ENCODE measurements around the gene ADGRB3.
"Not testable (repeated sequence)": the region's sequence is repeated elsewhere in the genome, so short reads cannot be mapped to it uniquely, and the experiment has no call there.

ADGRB3 gene

DNA sequence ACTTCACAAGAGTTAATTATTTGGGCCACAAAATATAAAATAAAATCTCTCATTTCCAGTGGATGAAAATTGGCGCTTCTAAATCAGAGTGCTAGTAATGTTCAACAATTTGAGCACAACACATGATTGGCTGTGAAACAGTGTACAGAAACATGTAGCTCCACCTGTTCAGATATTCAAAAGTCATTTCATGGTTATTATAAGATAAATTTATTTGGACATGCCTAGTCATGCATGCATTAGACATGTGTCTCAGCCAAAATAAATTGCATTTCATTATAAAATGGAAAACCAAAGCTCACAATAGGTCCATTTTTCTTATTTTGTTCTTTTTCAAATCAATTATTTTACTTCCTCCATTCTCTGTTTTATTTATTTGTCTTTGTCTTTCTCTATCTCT lies 786.9 kb downstream of the ADGRB3 start:
- no peak overlapping the region for H3K4me3 ChIP-seq (ENCODE audit: low read length)
- no peak for DNase-seq (ENCODE audit: low read depth)
- TF ChIP-seq, protein P1, sequence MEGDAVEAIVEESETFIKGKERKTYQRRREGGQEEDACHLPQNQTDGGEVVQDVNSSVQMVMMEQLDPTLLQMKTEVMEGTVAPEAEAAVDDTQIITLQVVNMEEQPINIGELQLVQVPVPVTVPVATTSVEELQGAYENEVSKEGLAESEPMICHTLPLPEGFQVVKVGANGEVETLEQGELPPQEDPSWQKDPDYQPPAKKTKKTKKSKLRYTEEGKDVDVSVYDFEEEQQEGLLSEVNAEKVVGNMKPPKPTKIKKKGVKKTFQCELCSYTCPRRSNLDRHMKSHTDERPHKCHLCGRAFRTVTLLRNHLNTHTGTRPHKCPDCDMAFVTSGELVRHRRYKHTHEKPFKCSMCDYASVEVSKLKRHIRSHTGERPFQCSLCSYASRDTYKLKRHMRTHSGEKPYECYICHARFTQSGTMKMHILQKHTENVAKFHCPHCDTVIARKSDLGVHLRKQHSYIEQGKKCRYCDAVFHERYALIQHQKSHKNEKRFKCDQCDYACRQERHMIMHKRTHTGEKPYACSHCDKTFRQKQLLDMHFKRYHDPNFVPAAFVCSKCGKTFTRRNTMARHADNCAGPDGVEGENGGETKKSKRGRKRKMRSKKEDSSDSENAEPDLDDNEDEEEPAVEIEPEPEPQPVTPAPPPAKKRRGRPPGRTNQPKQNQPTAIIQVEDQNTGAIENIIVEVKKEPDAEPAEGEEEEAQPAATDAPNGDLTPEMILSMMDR (conservative IDR thresholded peaks at IDR 0.05; ENCODE audit: low read depth, low read length): no peak

DNA sequence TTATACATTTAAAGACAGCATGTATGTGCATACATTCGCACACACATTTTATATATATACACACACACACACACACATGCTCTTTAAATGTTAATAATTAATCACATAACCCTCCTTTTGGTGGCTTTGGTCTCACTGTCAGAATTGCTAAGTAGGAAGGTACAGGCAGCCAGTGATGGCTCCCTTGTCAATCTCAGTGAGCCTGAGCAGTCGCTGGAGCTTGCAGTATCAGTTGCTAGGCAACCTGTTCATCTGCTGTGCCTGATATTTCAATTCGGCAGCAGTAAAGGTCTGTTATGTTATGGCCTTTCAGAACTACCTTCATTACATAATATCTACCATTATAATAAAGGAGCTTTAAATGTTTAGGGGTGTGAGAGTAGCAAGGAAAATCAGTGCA lies 787.4 kb downstream of the ADGRB3 start:
- TF ChIP-seq, protein P1 (conservative IDR thresholded peaks at IDR 0.05; ENCODE audit: low read depth, low read length): no peak
- no peak for DNase-seq (ENCODE audit: low read depth)
- no peak overlapping the region for H3K4me3 ChIP-seq (ENCODE audit: low read length)

- TF ChIP-seq, protein P1 (conservative IDR thresholded peaks at IDR 0.05; ENCODE audit: low read depth, low read length): no peak
- H3K4me3 ChIP-seq (ENCODE audit: low read length): no peak overlapping the region
- DNase-seq (ENCODE audit: low read depth): no peak
These were observed 788.7 kb downstream of the ADGRB3 start for GRCh38 chr6:69423785-69424184.

DNA sequence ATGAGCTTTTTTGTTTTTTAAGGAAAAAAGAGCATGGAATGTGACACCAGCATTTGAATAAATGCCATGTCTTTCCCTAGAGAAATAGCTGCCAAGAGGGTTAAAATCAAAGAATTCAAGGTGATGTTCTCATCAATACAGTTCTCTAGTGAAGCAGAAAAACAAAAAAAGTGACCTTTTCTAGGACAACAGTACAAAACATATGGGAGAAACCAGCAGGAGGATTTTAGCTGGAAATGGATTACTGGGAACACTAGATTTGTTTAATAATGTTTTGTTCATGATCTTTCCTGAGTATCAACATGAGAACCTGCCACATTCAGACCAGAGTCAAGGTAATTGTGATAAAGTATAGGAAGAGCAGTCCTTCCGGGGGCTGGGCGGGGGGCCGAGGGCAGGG lies 789.5 kb downstream of the ADGRB3 start:
- no peak overlapping the region for H3K4me3 ChIP-seq (ENCODE audit: low read length)
- TF ChIP-seq, protein P1 (conservative IDR thresholded peaks at IDR 0.05; ENCODE audit: low read depth, low read length): no peak
- DNase-seq (ENCODE audit: low read depth): no peak

GRCh38 chr6:69427882-69428281 lies 792.8 kb downstream of the ADGRB3 start:
- H3K4me3 ChIP-seq (ENCODE audit: low read length): no peak overlapping the region
- DNase-seq (ENCODE audit: low read depth): no peak
- TF ChIP-seq, protein P1 (conservative IDR thresholded peaks at IDR 0.05; ENCODE audit: low read depth, low read length): no peak

GRCh38 chr6:69432168-69432567 lies 797.1 kb downstream of the ADGRB3 start:
- not testable (repeated sequence) for H3K4me3 ChIP-seq (ENCODE audit: low read length); DNase-seq (ENCODE audit: low read depth)

- H3K4me3 ChIP-seq (ENCODE audit: low read length): not testable (repeated sequence)
These were observed 798.0 kb downstream of the ADGRB3 start for GRCh38 chr6:69433116-69433515.

GRCh38 chr6:69438113-69438512 lies 803.0 kb downstream of the ADGRB3 start:
- no peak for DNase-seq (ENCODE audit: low read depth)
- TF ChIP-seq, protein P1 (conservative IDR thresholded peaks at IDR 0.05; ENCODE audit: low read depth, low read length): no peak
- no peak overlapping the region for H3K4me3 ChIP-seq (ENCODE audit: low read length)

More at GRCh38 chr6:69433116-69433515, 798.0 kb downstream of the ADGRB3 start:
- DNase-seq (ENCODE audit: low read depth): not testable (repeated sequence)
